A673 (cell line): ENCODE results near the gene C19orf67. TPM values are rescaled to one million over a fixed set of nuclear protein-coding genes. Genes with fewer than 3 reads are reported as not detected.

Source experiments
- BruUV-seq: library from RNA; stranded (reverse); fragments of 400-500 nt; replicated peaks from 2 replicates; lab custom pipeline; 2021; lab: Mats Ljungman, UMichigan
- CTCF ChIA-PET: fragments of 300-600 bp; sonication (Branson Sonifier 250); formaldehyde crosslinking; loops from one replicate; lab custom pipeline; 2022; ENCODE audit warnings: antibody characterized with exemption; lab: Charles Lee
- POLR2A ChIA-PET: fragments of 300-600 bp; sonication (Branson Sonifier 250); formaldehyde crosslinking; loops from one replicate; lab custom pipeline; 2022; ENCODE audit warnings: antibody characterized with exemption; ENCODE audit not compliant: low non-redundant PET; lab: Charles Lee
- DNase-seq: peaks from one replicate; pipeline ENCODE4 v3.0.0-alpha.2; 2015; ENCODE audit warnings: low spot score
- H3K27ac ChIP-seq: fragments of 200-600 bp; sonication (generic); 2 replicates; pipeline ENCODE4 v1.5.1; 2016; ENCODE audit warnings: mixed run types, low read depth, mild to moderate bottlenecking, mixed read lengths, antibody characterized with exemption, low read length; ENCODE audit not compliant: poor library complexity, severe bottlenecking
- H3K27me3 ChIP-seq: fragments of 200-600 bp; sonication (generic); replicated peaks from 2 replicates; pipeline ENCODE4 v1.6.1; 2017; ENCODE audit warnings: mixed run types, low read depth, mild to moderate bottlenecking, mixed read lengths, antibody characterized with exemption, low read length; ENCODE audit not compliant: insufficient read depth, poor library complexity
- H3K36me3 ChIP-seq: fragments of 200-600 bp; sonication (generic); 2 replicates; pipeline ENCODE4 v1.6.1; 2016; ENCODE audit warnings: mixed run types, mild to moderate bottlenecking, mixed read lengths, antibody characterized with exemption, low read length; ENCODE audit not compliant: insufficient read depth, poor library complexity, severe bottlenecking
- H3K4me1 ChIP-seq: fragments of 200-600 bp; sonication (generic); 2 replicates; pipeline ENCODE4 v1.6.1; 2017; ENCODE audit warnings: mixed run types, mild to moderate bottlenecking, mixed read lengths, antibody characterized with exemption, low read length; ENCODE audit not compliant: insufficient read depth, poor library complexity, severe bottlenecking
- H3K4me3 ChIP-seq: fragments of 200-600 bp; sonication (generic); 2 replicates; pipeline ENCODE4 v1.5.1; 2016; ENCODE audit warnings: low read depth, mixed run types, mild to moderate bottlenecking, mixed read lengths, low read length; ENCODE audit not compliant: poor library complexity, severe bottlenecking
- H3K9me3 ChIP-seq: fragments of 200-600 bp; sonication (generic); 2 replicates; pipeline ENCODE4 v1.6.1; 2016; ENCODE audit warnings: mixed run types, low read depth, mild to moderate bottlenecking, mixed read lengths, antibody characterized with exemption, low read length; ENCODE audit not compliant: poor library complexity, severe bottlenecking
- CTCF ChIP-seq: fragments of 300-800, 200-600 bp; sonication (generic); conservative IDR thresholded peaks from 2 replicates; pipeline ENCODE4 v1.5.1; 2017; ENCODE audit warnings: low read depth, mild to moderate bottlenecking, antibody characterized with exemption, low read length, moderate library complexity, mixed read lengths
- EZH2 ChIP-seq: fragments of 200-600 bp; sonication (generic); IDR thresholded peaks from 2 replicates; pipeline ENCODE4 v1.6.1; 2017; ENCODE audit warnings: borderline replicate concordance, low read depth, mild to moderate bottlenecking, mixed read lengths, antibody characterized with exemption, low read length; ENCODE audit not compliant: poor library complexity, severe bottlenecking
- intact Hi-C: fragments of 100-400 bp; cut with micrococcal nuclease; formaldehyde crosslinking; loops from one replicate; pipeline ENCODE4 v1.10.0; 2022; ENCODE audit not compliant: unreplicated experiment
- total RNA-seq: library from RNA; stranded (reverse); gene quantifications from 2 replicates; pipeline ENCODE4 v1.2.3, GENCODE V29; 2021

Gene C19orf67
- total RNA-seq, 1 experiment from 2014 or later: not detected

DNA sequence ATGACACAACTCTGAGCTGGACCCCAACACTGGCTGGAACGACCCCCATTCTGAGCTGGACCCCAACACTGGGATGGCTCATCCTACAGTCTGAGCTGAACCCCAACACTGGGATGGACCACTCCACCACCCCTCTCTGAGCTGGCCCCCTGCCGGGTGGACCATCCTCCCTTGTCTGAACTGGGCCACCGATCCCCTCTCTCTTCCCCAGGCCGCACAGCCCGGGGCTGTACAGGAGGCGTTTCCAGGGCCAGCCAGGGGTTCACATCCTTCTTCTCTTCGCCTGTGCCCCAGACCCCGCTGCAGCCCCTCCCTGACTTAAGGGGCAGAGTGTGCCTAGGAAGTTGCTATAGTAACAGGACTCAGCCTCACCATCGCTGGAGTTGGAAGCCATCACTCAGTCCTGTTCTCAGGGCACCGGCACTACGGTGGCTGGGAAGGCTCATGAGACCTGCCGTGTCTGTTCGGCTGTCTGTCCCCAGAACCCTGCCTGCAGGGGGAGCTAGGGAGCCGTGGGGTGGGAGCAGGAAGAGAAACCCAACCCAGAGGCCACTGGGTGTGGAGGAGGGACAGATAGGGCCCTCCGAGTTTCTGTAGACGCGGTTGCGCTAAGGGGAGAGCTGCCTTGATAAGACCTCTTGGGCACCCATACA is 28.3 kb upstream of the C19orf67 start:
- Histone ChIP-seq H3K4me3 (no peak overlapping the region), H3K4me1 (peaks cover 20% of the 10 kb centered on the region), H3K27me3 (no peaks in the 10 kb centered on the region), H3K36me3 (no peaks in the 10 kb centered on the region), H3K27ac (no peak overlapping the region), H3K9me3 (no peaks in the 10 kb centered on the region)
- ChIA-PET POLR2A (no interaction called here), CTCF (interaction anchor here (0.5 kb wide), 1 partner anchor 14 kb away, joined by 4 read pairs; no protein-coding TSS in a partner anchor)
- TF ChIP-seq CTCF (peak; percentile 52), EZH2 (no peak)
- intact Hi-C loops: no loop called here
- no peak for DNase-seq
- no TSS peak for BruUV-seq

- no peaks in the 10 kb centered on the region for H3K36me3 ChIP-seq
- no peak overlapping the region for H3K4me3 ChIP-seq
- H3K4me1 ChIP-seq: peaks cover 18% of the 10 kb centered on the region
- peak overlapping the region; percentile 29 for H3K27ac ChIP-seq
- no peaks in the 10 kb centered on the region for H3K9me3 ChIP-seq
- ChIA-PET POLR2A (no interaction called here), CTCF (no interaction called here)
- TF ChIP-seq EZH2: no peak
- intact Hi-C loops: no loop called here
- no peak for DNase-seq
- no peaks in the 10 kb centered on the region for H3K27me3 ChIP-seq
- no TSS peak for BruUV-seq
Measured at GRCh38 chr19:14112809-14113385, 27.3 kb upstream of the C19orf67 start.

GRCh38 chr19:14112051-14112808 is 26.6 kb upstream of the C19orf67 start:
- no TSS peak for BruUV-seq
- Histone ChIP-seq H3K4me3 (no peak overlapping the region), H3K36me3 (no peaks in the 10 kb centered on the region), H3K9me3 (no peaks in the 10 kb centered on the region), H3K27ac (peak overlapping the region; percentile 29), H3K27me3 (no peaks in the 10 kb centered on the region), H3K4me1 (peaks cover 18% of the 10 kb centered on the region)
- TF ChIP-seq EZH2 (no peak), CTCF (no peak)
- no peak for DNase-seq
- ChIA-PET POLR2A (interaction anchor here (0.6 kb wide), 1 partner anchor 108 kb away, joined by 7 read pairs; no protein-coding TSS in a partner anchor), CTCF (no interaction called here)
- intact Hi-C loops: no loop called here
